Measurements from ENCODE around the gene SLC26A9.

DNA sequence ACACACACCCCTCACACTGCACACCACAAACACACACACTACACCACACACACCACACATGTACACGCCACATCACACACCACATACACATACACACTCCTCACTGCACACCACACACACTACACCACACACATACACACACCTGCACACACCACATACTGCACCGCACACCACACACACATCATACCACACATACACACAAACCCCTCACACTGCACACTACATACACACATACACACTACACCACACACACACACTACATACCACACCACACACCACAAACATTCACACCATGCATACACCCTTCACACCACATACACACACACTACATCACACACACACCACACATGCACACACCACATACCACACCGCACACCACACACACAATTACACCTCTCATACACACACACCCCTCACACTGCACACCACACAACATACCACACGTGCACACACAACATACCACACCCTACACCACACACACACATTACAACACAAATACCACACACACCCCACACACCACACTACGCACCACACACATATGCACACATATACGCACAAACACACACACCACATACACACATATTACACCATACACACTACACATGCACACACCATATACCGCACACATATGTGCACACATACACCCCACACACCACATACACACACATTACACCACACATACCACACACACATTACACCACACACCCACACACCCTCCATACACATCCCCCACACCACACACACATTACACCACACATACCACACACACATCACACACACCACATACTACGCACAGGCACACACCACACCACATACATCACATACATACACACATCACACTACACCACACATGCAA, 30.3 kb upstream of the SLC26A9 start:
- TF ChIP-seq POLR2AphosphoS5 (IDR thresholded peaks at IDR 0.05; ENCODE audit: low read depth, low read length) (no peak), SIN3A (IDR thresholded peaks at IDR 0.05; ENCODE audit: borderline replicate concordance, insufficient read depth, low read depth, low read length) (no peak)
- TF ChIP-seq, protein P1, sequence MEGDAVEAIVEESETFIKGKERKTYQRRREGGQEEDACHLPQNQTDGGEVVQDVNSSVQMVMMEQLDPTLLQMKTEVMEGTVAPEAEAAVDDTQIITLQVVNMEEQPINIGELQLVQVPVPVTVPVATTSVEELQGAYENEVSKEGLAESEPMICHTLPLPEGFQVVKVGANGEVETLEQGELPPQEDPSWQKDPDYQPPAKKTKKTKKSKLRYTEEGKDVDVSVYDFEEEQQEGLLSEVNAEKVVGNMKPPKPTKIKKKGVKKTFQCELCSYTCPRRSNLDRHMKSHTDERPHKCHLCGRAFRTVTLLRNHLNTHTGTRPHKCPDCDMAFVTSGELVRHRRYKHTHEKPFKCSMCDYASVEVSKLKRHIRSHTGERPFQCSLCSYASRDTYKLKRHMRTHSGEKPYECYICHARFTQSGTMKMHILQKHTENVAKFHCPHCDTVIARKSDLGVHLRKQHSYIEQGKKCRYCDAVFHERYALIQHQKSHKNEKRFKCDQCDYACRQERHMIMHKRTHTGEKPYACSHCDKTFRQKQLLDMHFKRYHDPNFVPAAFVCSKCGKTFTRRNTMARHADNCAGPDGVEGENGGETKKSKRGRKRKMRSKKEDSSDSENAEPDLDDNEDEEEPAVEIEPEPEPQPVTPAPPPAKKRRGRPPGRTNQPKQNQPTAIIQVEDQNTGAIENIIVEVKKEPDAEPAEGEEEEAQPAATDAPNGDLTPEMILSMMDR (IDR thresholded peaks at IDR 0.05): no peak
